ENCODE measurements around the gene LIPJ.

Gene LIPJ

GRCh38 chr10:88586462-88586861 lies at the start of gene LIPJ:
Gene LIPJ, plus strand, starts transcription at chr10:88586762. Its CDS starts 3,926 bp downstream, at chr10:88590688.
- H3K36me3 Mint-ChIP-seq: peaks cover 4% of the 10 kb centered on the region
- no peak within 1 kb of the TSS for H3K4me3 Mint-ChIP-seq
- peaks cover 2% of the 10 kb centered on the region for H3K27me3 Mint-ChIP-seq
- H3K9me3 Mint-ChIP-seq: peaks cover 13% of the 10 kb centered on the region
- peaks cover 13% of the 10 kb centered on the region for H3K4me1 Mint-ChIP-seq
- H3K27ac Mint-ChIP-seq: no peak within 1 kb of the TSS

GRCh38 chr10:88537322-88537721 lies 49.2 kb upstream of the LIPJ start:
- Mint-ChIP-seq H3K27ac (no peak overlapping the region), H3K27me3 (no peaks in the 10 kb centered on the region), H3K4me3 (no peak overlapping the region), H3K4me1 (no peaks in the 10 kb centered on the region), H3K36me3 (no peaks in the 10 kb centered on the region), H3K9me3 (no peaks in the 10 kb centered on the region)

- Mint-ChIP-seq H3K9me3 (no peaks in the 10 kb centered on the region), H3K27me3 (no peaks in the 10 kb centered on the region)
Observed at GRCh38 chr10:88538048-88538447, 48.5 kb upstream of the LIPJ start.

GRCh38 chr10:88540351-88540750 lies 46.2 kb upstream of the LIPJ start:
- Mint-ChIP-seq H3K27ac (no peak overlapping the region), H3K9me3 (no peaks in the 10 kb centered on the region), H3K4me1 (no peaks in the 10 kb centered on the region), H3K36me3 (no peaks in the 10 kb centered on the region), H3K4me3 (no peak overlapping the region), H3K27me3 (no peaks in the 10 kb centered on the region)

More at GRCh38 chr10:88538048-88538447, 48.5 kb upstream of the LIPJ start:
- Mint-ChIP-seq H3K4me3 (no peak overlapping the region), H3K27ac (no peak overlapping the region), H3K36me3 (no peaks in the 10 kb centered on the region), H3K4me1 (no peaks in the 10 kb centered on the region)

GRCh38 chr10:88541116-88541626 lies 45.4 kb upstream of the LIPJ start:
- Mint-ChIP-seq H3K27ac (no peak overlapping the region), H3K27me3 (no peaks in the 10 kb centered on the region), H3K4me1 (no peaks in the 10 kb centered on the region), H3K4me3 (no peak overlapping the region), H3K36me3 (no peaks in the 10 kb centered on the region), H3K9me3 (no peaks in the 10 kb centered on the region)

- Mint-ChIP-seq H3K36me3 (no peaks in the 10 kb centered on the region), H3K9me3 (no peaks in the 10 kb centered on the region), H3K27ac (no peak overlapping the region), H3K27me3 (no peaks in the 10 kb centered on the region), H3K4me3 (no peak overlapping the region), H3K4me1 (no peaks in the 10 kb centered on the region)
Observed at GRCh38 chr10:88542522-88542921, 44.0 kb upstream of the LIPJ start.

GRCh38 chr10:88544140-88544870 lies 42.3 kb upstream of the LIPJ start:
- no peaks in the 10 kb centered on the region for H3K27me3 Mint-ChIP-seq
- no peaks in the 10 kb centered on the region for H3K9me3 Mint-ChIP-seq
- H3K27ac Mint-ChIP-seq: no peak overlapping the region
- H3K4me3 Mint-ChIP-seq: no peak overlapping the region
- H3K4me1 Mint-ChIP-seq: no peaks in the 10 kb centered on the region
- no peaks in the 10 kb centered on the region for H3K36me3 Mint-ChIP-seq

- Mint-ChIP-seq H3K36me3 (no peaks in the 10 kb centered on the region), H3K27ac (no peak overlapping the region), H3K4me3 (no peak overlapping the region), H3K4me1 (no peaks in the 10 kb centered on the region), H3K27me3 (no peaks in the 10 kb centered on the region), H3K9me3 (no peaks in the 10 kb centered on the region)
Observed at GRCh38 chr10:88545359-88545758, 41.2 kb upstream of the LIPJ start.

- no peak overlapping the region for H3K4me3 Mint-ChIP-seq
- H3K9me3 Mint-ChIP-seq: no peaks in the 10 kb centered on the region
- no peaks in the 10 kb centered on the region for H3K4me1 Mint-ChIP-seq
- no peak overlapping the region for H3K27ac Mint-ChIP-seq
- H3K27me3 Mint-ChIP-seq: no peaks in the 10 kb centered on the region
- H3K36me3 Mint-ChIP-seq: no peaks in the 10 kb centered on the region
Observed at GRCh38 chr10:88546497-88546896, 40.1 kb upstream of the LIPJ start.

- H3K27ac Mint-ChIP-seq: no peak overlapping the region
- no peaks in the 10 kb centered on the region for H3K4me1 Mint-ChIP-seq
- no peaks in the 10 kb centered on the region for H3K27me3 Mint-ChIP-seq
- no peaks in the 10 kb centered on the region for H3K9me3 Mint-ChIP-seq
- H3K4me3 Mint-ChIP-seq: no peak overlapping the region
- H3K36me3 Mint-ChIP-seq: no peaks in the 10 kb centered on the region
Observed at GRCh38 chr10:88551246-88551645, 35.3 kb upstream of the LIPJ start.

GRCh38 chr10:88553116-88553752 lies 33.3 kb upstream of the LIPJ start:
- no peak overlapping the region for H3K27ac Mint-ChIP-seq
- H3K27me3 Mint-ChIP-seq: no peaks in the 10 kb centered on the region
- H3K4me1 Mint-ChIP-seq: no peaks in the 10 kb centered on the region
- H3K9me3 Mint-ChIP-seq: no peaks in the 10 kb centered on the region
- no peaks in the 10 kb centered on the region for H3K36me3 Mint-ChIP-seq
- no peak overlapping the region for H3K4me3 Mint-ChIP-seq

- Mint-ChIP-seq H3K9me3 (no peaks in the 10 kb centered on the region), H3K36me3 (no peaks in the 10 kb centered on the region), H3K4me3 (no peak overlapping the region), H3K27ac (no peak overlapping the region), H3K4me1 (peaks cover 4% of the 10 kb centered on the region), H3K27me3 (no peaks in the 10 kb centered on the region)
Observed at GRCh38 chr10:88555190-88555908, 31.2 kb upstream of the LIPJ start.

- H3K27me3 Mint-ChIP-seq: no peaks in the 10 kb centered on the region
Observed at GRCh38 chr10:88557256-88557655, 29.3 kb upstream of the LIPJ start.

GRCh38 chr10:88557658-88558057 lies 28.9 kb upstream of the LIPJ start:
- no peaks in the 10 kb centered on the region for H3K27me3 Mint-ChIP-seq
- H3K4me3 Mint-ChIP-seq: no peak overlapping the region
- H3K27ac Mint-ChIP-seq: no peak overlapping the region
- H3K36me3 Mint-ChIP-seq: no peaks in the 10 kb centered on the region
- H3K9me3 Mint-ChIP-seq: no peaks in the 10 kb centered on the region
- peaks cover 4% of the 10 kb centered on the region for H3K4me1 Mint-ChIP-seq

More at GRCh38 chr10:88557256-88557655, 29.3 kb upstream of the LIPJ start:
- no peak overlapping the region for H3K27ac Mint-ChIP-seq
- peaks cover 4% of the 10 kb centered on the region for H3K4me1 Mint-ChIP-seq
- no peak overlapping the region for H3K4me3 Mint-ChIP-seq
- no peaks in the 10 kb centered on the region for H3K9me3 Mint-ChIP-seq
- no peaks in the 10 kb centered on the region for H3K36me3 Mint-ChIP-seq

GRCh38 chr10:88562152-88562551 lies 24.4 kb upstream of the LIPJ start:
- H3K4me1 Mint-ChIP-seq: peaks cover 8% of the 10 kb centered on the region
- no peaks in the 10 kb centered on the region for H3K27me3 Mint-ChIP-seq
- no peaks in the 10 kb centered on the region for H3K36me3 Mint-ChIP-seq
- H3K27ac Mint-ChIP-seq: no peak overlapping the region
- no peak overlapping the region for H3K4me3 Mint-ChIP-seq
- no peaks in the 10 kb centered on the region for H3K9me3 Mint-ChIP-seq

- no peak overlapping the region for H3K27ac Mint-ChIP-seq
- H3K4me1 Mint-ChIP-seq: peaks cover 4% of the 10 kb centered on the region
- no peaks in the 10 kb centered on the region for H3K36me3 Mint-ChIP-seq
- no peak overlapping the region for H3K4me3 Mint-ChIP-seq
- no peaks in the 10 kb centered on the region for H3K27me3 Mint-ChIP-seq
- no peaks in the 10 kb centered on the region for H3K9me3 Mint-ChIP-seq
Observed at GRCh38 chr10:88565072-88565471, 21.5 kb upstream of the LIPJ start.
